H9 (cell line): ENCODE measurements around the gene VAMP2. TPM values are rescaled to one million over a fixed set of nuclear protein-coding genes. Genes with fewer than 3 reads are reported as not detected.

Source experiments
- DNase-seq: peaks from one replicate; pipeline ENCODE4 v3.0.0-alpha.2; 2017
- H2AFZ ChIP-seq: one replicate; pipeline ENCODE4 v1.6.1; 2013; ENCODE audit warnings: mild to moderate bottlenecking, low read length, control low read depth, moderate library complexity
- H2AK5ac ChIP-seq: 2 replicates; pipeline ENCODE4 v1.6.1; 2013; ENCODE audit warnings: low read length, control low read depth, mixed read lengths; ENCODE audit not compliant: insufficient read length
- H2BK120ac ChIP-seq: one replicate; pipeline ENCODE4 v1.6.1; 2013; ENCODE audit warnings: low read depth, mild to moderate bottlenecking, low read length, control low read depth, inconsistent platforms; ENCODE audit not compliant: poor library complexity, severe bottlenecking
- H2BK12ac ChIP-seq: 2 replicates; pipeline ENCODE4 v1.6.1; 2013; ENCODE audit warnings: low read length, control low read depth, mixed read lengths, low read depth; ENCODE audit not compliant: insufficient read length
- H2BK15ac ChIP-seq: 2 replicates; pipeline ENCODE4 v1.6.1; 2013; ENCODE audit warnings: low read depth, low read length, control low read depth
- H2BK20ac ChIP-seq: one replicate; pipeline ENCODE4 v1.6.1; 2013; ENCODE audit warnings: low read depth, mild to moderate bottlenecking, low read length, control low read depth, inconsistent platforms; ENCODE audit not compliant: poor library complexity, severe bottlenecking
- H2BK5ac ChIP-seq: 2 replicates; pipeline ENCODE4 v1.6.1; 2013; ENCODE audit warnings: low read length, control low read depth, mixed read lengths; ENCODE audit not compliant: insufficient read length
- H3K14ac ChIP-seq: 2 replicates; pipeline ENCODE4 v1.6.1; 2013; ENCODE audit warnings: low read length, control low read depth; ENCODE audit not compliant: insufficient read depth
- H3K18ac ChIP-seq: 2 replicates; pipeline ENCODE4 v1.6.1; 2013; ENCODE audit warnings: low read depth, mild to moderate bottlenecking, mixed read lengths, low read length, control low read depth; ENCODE audit not compliant: insufficient read length
- H3K23ac ChIP-seq: 2 replicates; pipeline ENCODE4 v1.6.1; 2013; ENCODE audit warnings: low read length, control low read depth, mixed read lengths, low read depth; ENCODE audit not compliant: insufficient read length
- H3K23me2 ChIP-seq: 2 replicates; pipeline ENCODE4 v1.6.1; 2013; ENCODE audit warnings: low read depth, mild to moderate bottlenecking, mixed read lengths, low read length, control low read depth; ENCODE audit not compliant: insufficient read length, poor library complexity, severe bottlenecking
- H3K27ac ChIP-seq: 2 replicates; pipeline ENCODE4 v1.5.1; 2013; ENCODE audit warnings: low read length, control low read depth, mixed read lengths, low read depth; ENCODE audit not compliant: insufficient read length
- H3K27me3 ChIP-seq: 2 replicates; pipeline ENCODE4 v1.6.1; 2013; ENCODE audit warnings: low read length, control low read depth, inconsistent platforms; ENCODE audit not compliant: insufficient read depth
- H3K4ac ChIP-seq: 2 replicates; pipeline ENCODE4 v1.6.1; 2013; ENCODE audit warnings: low read depth, mild to moderate bottlenecking, control low read depth, inconsistent platforms, low read length, moderate library complexity
- H3K4me1 ChIP-seq: 2 replicates; pipeline ENCODE4 v1.6.1; 2013; ENCODE audit warnings: low read length, control low read depth, inconsistent platforms; ENCODE audit not compliant: insufficient read depth
- H3K4me2 ChIP-seq: 2 replicates; pipeline ENCODE4 v1.6.1; 2013; ENCODE audit warnings: low read length, control low read depth, mixed read lengths; ENCODE audit not compliant: insufficient read length, insufficient read depth
- H3K56ac ChIP-seq: 2 replicates; pipeline ENCODE4 v1.6.1; 2013; ENCODE audit warnings: low read depth, mild to moderate bottlenecking, mixed read lengths, low read length, control low read depth; ENCODE audit not compliant: insufficient read length
- H3K79me1 ChIP-seq: 2 replicates; pipeline ENCODE4 v1.6.1; 2013; ENCODE audit warnings: low read depth, mild to moderate bottlenecking, moderate library complexity, low read length, control low read depth, inconsistent platforms; ENCODE audit not compliant: insufficient read depth, poor library complexity, severe bottlenecking
- H3K79me2 ChIP-seq: 2 replicates; pipeline ENCODE4 v1.6.1; 2013; ENCODE audit warnings: low read length, control low read depth, inconsistent platforms; ENCODE audit not compliant: insufficient read depth
- H3K9ac ChIP-seq: 2 replicates; pipeline ENCODE4 v1.6.1; 2013; ENCODE audit warnings: low read length, control low read depth, mixed read lengths; ENCODE audit not compliant: insufficient read length; ENCODE audit errors: extremely low read depth
- H3K9me3 ChIP-seq: one replicate; pipeline ENCODE4 v1.6.1; 2013; ENCODE audit warnings: low read depth, low read length, inconsistent platforms; ENCODE audit not compliant: control insufficient read depth
- H3T11ph ChIP-seq: one replicate; pipeline ENCODE4 v1.6.1; 2013; ENCODE audit warnings: mild to moderate bottlenecking, low read length, control low read depth, inconsistent platforms
- H4K20me1 ChIP-seq: one replicate; pipeline ENCODE4 v1.6.1; 2013; ENCODE audit not compliant: control insufficient read depth, insufficient read length, insufficient read depth
- H4K5ac ChIP-seq: 2 replicates; pipeline ENCODE4 v1.6.1; 2013; ENCODE audit warnings: low read depth, mild to moderate bottlenecking, mixed read lengths, low read length, control low read depth; ENCODE audit not compliant: insufficient read length
- H4K8ac ChIP-seq: replicated peaks from 2 replicates; pipeline ENCODE4 v1.6.1; 2013; ENCODE audit warnings: low read length, control low read depth, mixed read lengths, low read depth; ENCODE audit not compliant: insufficient read length
- H4K91ac ChIP-seq: 2 replicates; pipeline ENCODE4 v1.6.1; 2013; ENCODE audit warnings: low read depth, mild to moderate bottlenecking, moderate library complexity, mixed read lengths, low read length, control low read depth; ENCODE audit not compliant: insufficient read length
- H3K27ac Mint-ChIP-seq, 3 experiments: 2 replicates in 2 of 3; 3 replicates in 1 of 3; pipeline ENCODE4 v1.8.0; 2020 to 2021; ENCODE audit warnings: mixed read lengths in 3 of 3, mild to moderate bottlenecking in 1 of 3, moderate library complexity in 1 of 3
- H3K27me3 Mint-ChIP-seq: 2 replicates; pipeline ENCODE4 v1.8.0; 2021; ENCODE audit warnings: low read depth, mild to moderate bottlenecking, moderate library complexity, mixed read lengths
- H3K36me3 Mint-ChIP-seq, 3 experiments: 2 replicates in 2 of 3; 3 replicates in 1 of 3; pipeline ENCODE4 v1.8.0; 2020 to 2021; ENCODE audit warnings: low read depth in 3 of 3, mixed read lengths in 3 of 3; ENCODE audit not compliant: insufficient read depth in 1 of 3
- H3K4me1 Mint-ChIP-seq, 2 experiments: 2 replicates each; pipeline ENCODE4 v1.8.0; 2020; ENCODE audit warnings: mixed read lengths in 2 of 2
- H3K4me3 Mint-ChIP-seq, 2 experiments: 2 replicates in 1 of 2; 3 replicates in 1 of 2; pipeline ENCODE4 v1.8.0; 2020 to 2021; ENCODE audit warnings: mild to moderate bottlenecking in 2 of 2, mixed read lengths in 2 of 2, moderate library complexity in 1 of 2
- H3K9me3 Mint-ChIP-seq, 2 experiments: 2 replicates in 1 of 2; 3 replicates in 1 of 2; pipeline ENCODE4 v1.8.0; 2020; ENCODE audit warnings: mild to moderate bottlenecking in 2 of 2, mixed read lengths in 2 of 2, moderate library complexity in 1 of 2
- CTCF ChIP-seq: fragments of 200-600 bp; sonication (generic); conservative IDR thresholded peaks from 3 replicates; pipeline ENCODE4 v1.8.0; 2021; ENCODE audit warnings: antibody characterized with exemption, mild to moderate bottlenecking
- WGBS: extraction: QIAGEN DNeasy Blood & Tissue Kit; methylation state at CpG from one replicate; pipeline ENCODE4 v1.1.7; 2013; ENCODE audit warnings: missing lambda C conversion rate, low lambda C conversion rate, mixed read lengths; ENCODE audit not compliant: insufficient read length; ENCODE audit errors: extremely low coverage; 5-methylcytosine and 5-hydroxymethylcytosine counted together
- total RNA-seq: library from RNA; stranded (reverse); gene quantifications from 2 replicates; pipeline ENCODE4 v1.2.1, GENCODE V29; 2021

Gene VAMP2
- total RNA-seq, 1 experiment from 2014 or later = 22.8 TPM

- Mint-ChIP-seq H3K36me3 (peaks cover 5 to 9% (median 9%) of the 10 kb centered on the region in 3 experiments), H3K4me3 (no peak overlapping the region; a peak in 2 of 5 replicates), H3K27ac (peak overlapping the region; percentile 97 to 99 (median 99)), H3K4me1 (peaks cover 21 to 27% of the 10 kb centered on the region in 2 experiments), H3K27me3 (peaks cover 3% of the 10 kb centered on the region), H3K9me3 (no peaks in the 10 kb centered on the region)
- Histone ChIP-seq H3K4me2 (peak overlapping the region; percentile 59), H3K4ac (no peak overlapping the region; the same call in 1 of the 2 replicates), H3K56ac (no peak overlapping the region), H3K27ac (peak overlapping the region; percentile 18), H3K14ac (peak overlapping the region; percentile 90; the same call in 1 of the 2 replicates), H3K18ac (peak overlapping the region; percentile 92), H2BK12ac (peak overlapping the region; percentile 59), H2BK5ac (no peak overlapping the region), H3K9ac (peak overlapping the region; percentile 20), H4K20me1 (no peaks in the 10 kb centered on the region), H2AK5ac (no peak overlapping the region), H4K91ac (no peak overlapping the region), H3T11ph (peak overlapping the region; percentile 90), H3K27me3 (no peaks in the 10 kb centered on the region), H2BK120ac (peak overlapping the region; percentile 86), H2BK15ac (no peak overlapping the region), H3K23me2 (peaks cover 21% of the 10 kb centered on the region), H3K79me2 (no peaks in the 10 kb centered on the region), H3K4me1 (peaks cover 5% of the 10 kb centered on the region), H3K23ac (no peak overlapping the region), H3K79me1 (peaks cover 2% of the 10 kb centered on the region), H4K5ac (no peak overlapping the region), H2AFZ (no peak overlapping the region), H2BK20ac (no peak overlapping the region), H4K8ac (no peak overlapping the region), H3K9me3 (no peaks in the 10 kb centered on the region)
- no peak for TF ChIP-seq CTCF
- WGBS = no CpG with 5 or more reads among the region's 22 CpGs
- peak; percentile 99 for DNase-seq
Observed at GRCh38 chr17:8153957-8154607, 8.7 kb downstream of the VAMP2 start.
